Type B pancreatic cell (in vitro differentiated cells): ENCODE data around the gene GLRX2. TPM values are rescaled to one million over a fixed set of nuclear protein-coding genes. Genes with fewer than 3 reads are reported as not detected.

Experiments
- DNase-seq: peaks from one replicate; pipeline ENCODE4 v3.0.0; 2021; ENCODE audit warnings: mixed read lengths; ENCODE audit not compliant: unreplicated experiment; ENCODE audit errors: extremely low spot score
- H3K27ac Mint-ChIP-seq: 2 replicates; pipeline ENCODE4 v1.8.0; 2021; ENCODE audit warnings: mild to moderate bottlenecking, mixed read lengths
- H3K27me3 Mint-ChIP-seq: 2 replicates; pipeline ENCODE4 v1.8.0; 2021; ENCODE audit warnings: mixed read lengths
- H3K36me3 Mint-ChIP-seq: 2 replicates; pipeline ENCODE4 v1.8.0; 2021; ENCODE audit warnings: mixed read lengths
- H3K4me1 Mint-ChIP-seq: one replicate; pipeline ENCODE4 v1.8.0; 2021; ENCODE audit warnings: mixed read lengths; ENCODE audit not compliant: unreplicated experiment
- H3K4me3 Mint-ChIP-seq: 2 replicates; pipeline ENCODE4 v1.8.0; 2021; ENCODE audit warnings: mild to moderate bottlenecking, mixed read lengths
- H3K9me3 Mint-ChIP-seq: 2 replicates; pipeline ENCODE4 v1.8.0; 2021; ENCODE audit warnings: mixed read lengths
- total RNA-seq: library from RNA; stranded (reverse); gene quantifications from 2 replicates; pipeline ENCODE4 v1.2.1, GENCODE V29; 2021; ENCODE audit warnings: low replicate concordance
- TF ChIP-seq, protein P1 (sequence below): fragments of 200-600 bp; sonication (generic); conservative IDR thresholded peaks from 2 replicates; pipeline ENCODE4 v1.5.0; 2021; ENCODE audit warnings: antibody characterized with exemption, mild to moderate bottlenecking

Gene GLRX2
- total RNA-seq, 1 donor from 2014 or later: 18.9 TPM

- no peaks in the 10 kb centered on the region for H3K9me3 Mint-ChIP-seq
- H3K36me3 Mint-ChIP-seq: peaks cover 23% of the 10 kb centered on the region
- no peaks in the 10 kb centered on the region for H3K4me1 Mint-ChIP-seq
- H3K27ac Mint-ChIP-seq: no peak overlapping the region
- H3K27me3 Mint-ChIP-seq: no peaks in the 10 kb centered on the region
- TF ChIP-seq, protein P1, sequence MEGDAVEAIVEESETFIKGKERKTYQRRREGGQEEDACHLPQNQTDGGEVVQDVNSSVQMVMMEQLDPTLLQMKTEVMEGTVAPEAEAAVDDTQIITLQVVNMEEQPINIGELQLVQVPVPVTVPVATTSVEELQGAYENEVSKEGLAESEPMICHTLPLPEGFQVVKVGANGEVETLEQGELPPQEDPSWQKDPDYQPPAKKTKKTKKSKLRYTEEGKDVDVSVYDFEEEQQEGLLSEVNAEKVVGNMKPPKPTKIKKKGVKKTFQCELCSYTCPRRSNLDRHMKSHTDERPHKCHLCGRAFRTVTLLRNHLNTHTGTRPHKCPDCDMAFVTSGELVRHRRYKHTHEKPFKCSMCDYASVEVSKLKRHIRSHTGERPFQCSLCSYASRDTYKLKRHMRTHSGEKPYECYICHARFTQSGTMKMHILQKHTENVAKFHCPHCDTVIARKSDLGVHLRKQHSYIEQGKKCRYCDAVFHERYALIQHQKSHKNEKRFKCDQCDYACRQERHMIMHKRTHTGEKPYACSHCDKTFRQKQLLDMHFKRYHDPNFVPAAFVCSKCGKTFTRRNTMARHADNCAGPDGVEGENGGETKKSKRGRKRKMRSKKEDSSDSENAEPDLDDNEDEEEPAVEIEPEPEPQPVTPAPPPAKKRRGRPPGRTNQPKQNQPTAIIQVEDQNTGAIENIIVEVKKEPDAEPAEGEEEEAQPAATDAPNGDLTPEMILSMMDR: no peak
- H3K4me3 Mint-ChIP-seq: no peak overlapping the region
- DNase-seq: no peak
These were observed 20.0 kb downstream of the GLRX2 start for GRCh38 chr1:193085263-193085662.

- H3K27me3 Mint-ChIP-seq: no peaks in the 10 kb centered on the region
- no peaks in the 10 kb centered on the region for H3K9me3 Mint-ChIP-seq
- H3K4me1 Mint-ChIP-seq: no peaks in the 10 kb centered on the region
- H3K36me3 Mint-ChIP-seq: peaks cover 36% of the 10 kb centered on the region
- no peak overlapping the region for H3K4me3 Mint-ChIP-seq
- DNase-seq: no peak
- TF ChIP-seq, protein P1: no peak
- no peak overlapping the region for H3K27ac Mint-ChIP-seq
These were observed 21.7 kb downstream of the GLRX2 start for GRCh38 chr1:193083365-193084088.

DNA sequence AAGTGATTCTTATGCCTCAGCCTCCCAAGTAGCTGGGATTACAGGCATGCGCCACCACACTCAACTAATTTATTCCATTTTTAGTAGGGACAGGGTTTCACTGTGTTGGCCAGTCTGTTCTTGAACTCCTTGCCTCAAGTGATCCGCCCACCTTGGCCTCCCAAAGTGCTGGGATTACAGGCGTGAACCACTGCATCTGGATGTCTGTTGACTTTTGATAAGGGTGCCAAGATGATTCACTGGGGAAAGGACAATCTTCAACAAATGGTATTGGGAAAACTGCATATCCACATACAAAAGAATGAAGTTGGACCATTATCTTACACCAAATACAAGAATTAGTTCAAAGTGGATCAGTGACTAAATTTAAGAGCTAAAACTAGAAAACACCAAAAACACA lies 26.0 kb downstream of the GLRX2 start:
- H3K4me3 Mint-ChIP-seq: no peak overlapping the region
- no peaks in the 10 kb centered on the region for H3K4me1 Mint-ChIP-seq
- no peaks in the 10 kb centered on the region for H3K27me3 Mint-ChIP-seq
- peaks cover 7% of the 10 kb centered on the region for H3K9me3 Mint-ChIP-seq
- no peak for DNase-seq
- TF ChIP-seq, protein P1: no peak
- H3K27ac Mint-ChIP-seq: no peak overlapping the region
- peaks cover 48% of the 10 kb centered on the region for H3K36me3 Mint-ChIP-seq

- TF ChIP-seq, protein P1: no peak
- Mint-ChIP-seq H3K27me3 (no peaks in the 10 kb centered on the region), H3K4me3 (no peak overlapping the region), H3K36me3 (peaks cover 46% of the 10 kb centered on the region), H3K4me1 (no peaks in the 10 kb centered on the region), H3K9me3 (peaks cover 7% of the 10 kb centered on the region), H3K27ac (no peak overlapping the region)
- no peak for DNase-seq
These were observed 27.2 kb downstream of the GLRX2 start for GRCh38 chr1:193077991-193078390.

DNA sequence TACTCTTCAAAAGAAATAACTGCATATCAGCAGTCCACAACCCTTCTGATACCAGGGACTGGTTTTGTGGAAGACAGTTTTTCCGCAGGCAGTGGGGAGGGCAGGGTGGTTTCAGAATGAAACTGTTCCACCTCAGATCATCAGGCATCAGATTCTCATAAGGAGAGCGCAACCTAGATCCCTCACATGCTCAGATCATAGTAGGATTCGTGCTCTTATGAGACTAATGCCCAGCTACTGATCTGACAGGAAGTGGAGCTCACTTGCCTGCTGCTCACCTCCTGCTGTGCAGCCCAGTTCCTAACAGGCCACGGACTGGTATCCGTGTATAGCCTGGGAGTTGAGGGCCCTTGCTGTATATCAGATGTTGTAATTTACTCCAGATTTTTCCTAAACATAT lies 34.3 kb downstream of the GLRX2 start:
- DNase-seq: no peak
- peaks cover 20% of the 10 kb centered on the region for H3K36me3 Mint-ChIP-seq
- H3K27me3 Mint-ChIP-seq: no peaks in the 10 kb centered on the region
- TF ChIP-seq, protein P1: no peak
- H3K27ac Mint-ChIP-seq: no peak overlapping the region
- no peak overlapping the region for H3K4me3 Mint-ChIP-seq
- H3K9me3 Mint-ChIP-seq: no peaks in the 10 kb centered on the region
- H3K4me1 Mint-ChIP-seq: peaks cover 20% of the 10 kb centered on the region
